Upper lobe of right lung (tissue), 1 donor: ENCODE data around the gene NUAK2. TPM values are rescaled to one million over a fixed set of nuclear protein-coding genes. Genes with fewer than 3 reads are reported as not detected.
A peak's percentile ranks its signal among the peaks of the same experiment; 100 is the strongest.
"Not testable (repeated sequence)": the region's sequence is repeated elsewhere in the genome, so short reads cannot be mapped to it uniquely, and the experiment has no call there.

Source experiments
- ATAC-seq: fragments of 200-7000 bp; cut with Tn5 transposase; one replicate; pipeline ENCODE4 v1.9.1; 2020; ENCODE audit warnings: mild to moderate bottlenecking, moderate library complexity
- DNase-seq: peaks from one replicate; pipeline ENCODE4 v3.0.0-alpha.2; 2020
- H3K27ac ChIP-seq: fragments of 200-600 bp; one replicate; pipeline ENCODE4 v1.8.0; 2022
- H3K27me3 ChIP-seq: fragments of 200-600 bp; one replicate; pipeline ENCODE4 v1.8.0; 2022; ENCODE audit warnings: mild to moderate bottlenecking
- H3K36me3 ChIP-seq: fragments of 200-600 bp; one replicate; pipeline ENCODE4 v1.8.0; 2022
- H3K4me1 ChIP-seq: fragments of 200-600 bp; one replicate; pipeline ENCODE4 v1.8.0; 2022
- H3K4me3 ChIP-seq: fragments of 200-600 bp; one replicate; pipeline ENCODE4 v1.8.0; 2022; ENCODE audit warnings: mild to moderate bottlenecking
- H3K9me3 ChIP-seq: fragments of 200-600 bp; one replicate; pipeline ENCODE4 v1.8.0; 2022
- intact Hi-C: fragments of 100-400 bp; cut with DNase I; formaldehyde crosslinking; loops from one replicate; pipeline ENCODE4 v1.11.0; 2022
- total RNA-seq: library from RNA; stranded (reverse); fragmentation: NEBNext Ultra II Directional; extraction: Animal tissue kit (Norgen Biotek cat#: 25700); gene quantifications from one replicate; pipeline ENCODE4 v1.2.1, GENCODE V29; 2021
- TF ChIP-seq, protein P1 (sequence below): fragments of 200-600 bp; IDR thresholded peaks from one replicate; pipeline ENCODE4 v1.8.0; 2022; ENCODE audit warnings: antibody characterized with exemption
- donor health status: DM: no; HTN: yes; CAD: no; lungs with severe emphysema.

Gene NUAK2
- total RNA-seq, 1 donor from 2014 or later = 8.8 TPM

DNA sequence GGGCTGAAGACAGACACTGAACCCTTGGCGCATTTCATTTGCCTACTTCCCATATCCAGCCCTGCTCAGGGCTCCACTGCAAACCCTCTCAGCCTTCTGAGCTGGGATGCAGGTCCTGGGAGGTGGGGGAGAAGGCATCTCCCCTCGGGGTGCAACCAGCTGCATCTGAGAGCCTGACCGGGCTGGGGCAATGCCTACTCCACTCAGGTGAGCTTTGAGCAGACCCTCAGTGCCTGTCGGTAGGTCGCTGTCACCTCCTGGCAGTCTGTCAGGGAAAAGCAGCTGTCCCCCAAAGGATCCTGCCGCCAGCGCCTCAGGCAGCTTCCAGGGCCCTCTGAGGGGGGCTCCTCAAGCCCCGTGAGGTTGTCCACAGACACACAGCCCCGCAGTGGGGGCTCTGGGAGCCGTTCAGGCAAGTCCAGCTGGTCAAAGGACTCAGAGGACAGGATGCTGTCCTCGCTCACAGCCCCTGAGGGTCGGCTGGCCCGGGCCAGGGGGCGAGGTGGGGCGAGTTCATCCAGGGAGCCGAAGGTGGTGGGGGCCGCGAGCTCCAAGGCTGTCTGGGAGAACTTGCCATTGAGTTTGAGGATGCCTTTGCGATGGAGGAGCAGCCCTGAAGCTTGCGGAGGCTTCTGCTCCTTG is 18.2 kb downstream of the NUAK2 start:
- TF ChIP-seq, protein P1, sequence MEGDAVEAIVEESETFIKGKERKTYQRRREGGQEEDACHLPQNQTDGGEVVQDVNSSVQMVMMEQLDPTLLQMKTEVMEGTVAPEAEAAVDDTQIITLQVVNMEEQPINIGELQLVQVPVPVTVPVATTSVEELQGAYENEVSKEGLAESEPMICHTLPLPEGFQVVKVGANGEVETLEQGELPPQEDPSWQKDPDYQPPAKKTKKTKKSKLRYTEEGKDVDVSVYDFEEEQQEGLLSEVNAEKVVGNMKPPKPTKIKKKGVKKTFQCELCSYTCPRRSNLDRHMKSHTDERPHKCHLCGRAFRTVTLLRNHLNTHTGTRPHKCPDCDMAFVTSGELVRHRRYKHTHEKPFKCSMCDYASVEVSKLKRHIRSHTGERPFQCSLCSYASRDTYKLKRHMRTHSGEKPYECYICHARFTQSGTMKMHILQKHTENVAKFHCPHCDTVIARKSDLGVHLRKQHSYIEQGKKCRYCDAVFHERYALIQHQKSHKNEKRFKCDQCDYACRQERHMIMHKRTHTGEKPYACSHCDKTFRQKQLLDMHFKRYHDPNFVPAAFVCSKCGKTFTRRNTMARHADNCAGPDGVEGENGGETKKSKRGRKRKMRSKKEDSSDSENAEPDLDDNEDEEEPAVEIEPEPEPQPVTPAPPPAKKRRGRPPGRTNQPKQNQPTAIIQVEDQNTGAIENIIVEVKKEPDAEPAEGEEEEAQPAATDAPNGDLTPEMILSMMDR = no peak
- ATAC-seq (no peak), DNase-seq (no peak)
- peaks cover 21% of the 10 kb centered on the region for H3K4me1 ChIP-seq
- H3K36me3 ChIP-seq = peaks cover 58% of the 10 kb centered on the region
- no peak overlapping the region for H3K27ac ChIP-seq
- intact Hi-C loops = no loop called here
- no peaks in the 10 kb centered on the region for H3K27me3 ChIP-seq
- H3K4me3 ChIP-seq = no peak overlapping the region
- H3K9me3 ChIP-seq = no peaks in the 10 kb centered on the region

DNA sequence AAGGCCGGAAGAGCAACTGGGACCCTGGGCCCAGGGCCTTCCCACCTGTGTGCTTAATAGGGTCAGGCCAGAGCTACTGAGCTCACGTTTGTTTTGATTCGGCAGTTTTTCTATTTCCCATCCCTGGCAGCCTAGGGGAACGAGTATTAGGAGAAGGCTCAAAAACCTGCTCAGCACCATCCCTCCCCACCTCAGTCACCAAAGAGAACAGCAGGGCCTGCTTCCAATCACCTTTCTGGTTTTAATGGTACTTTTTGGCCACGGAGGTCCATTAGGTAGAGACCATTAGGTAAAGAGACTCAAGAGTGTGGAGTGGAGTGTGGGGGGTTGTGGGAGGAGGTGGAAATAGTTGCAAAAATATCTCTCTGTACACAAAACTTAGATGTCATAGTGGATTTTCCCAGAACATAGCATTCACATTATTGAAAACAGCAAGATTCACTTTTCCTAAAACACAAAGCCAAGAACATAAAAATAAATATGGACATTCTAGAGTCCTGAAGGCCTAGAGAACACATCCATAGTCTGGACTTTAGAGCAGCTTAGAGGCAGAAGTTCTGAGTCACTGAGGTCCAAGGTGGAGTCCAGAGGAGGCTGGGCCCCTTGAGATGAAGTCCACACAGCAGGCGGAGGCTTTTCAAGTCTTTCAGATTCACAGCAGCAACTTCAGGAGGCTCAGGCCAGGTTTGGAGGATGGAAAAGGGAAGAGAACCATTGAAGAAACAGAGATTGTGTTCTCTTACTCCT is 19.5 kb downstream of the NUAK2 start:
- Histone ChIP-seq H3K4me1 (peaks cover 21% of the 10 kb centered on the region), H3K9me3 (no peaks in the 10 kb centered on the region), H3K27me3 (no peaks in the 10 kb centered on the region), H3K4me3 (no peak overlapping the region), H3K27ac (peak overlapping the region; percentile 81), H3K36me3 (peaks cover 45% of the 10 kb centered on the region)
- ATAC-seq = no peak
- no peak for DNase-seq
- TF ChIP-seq, protein P1 = no peak
- intact Hi-C loops = no loop called here

DNA sequence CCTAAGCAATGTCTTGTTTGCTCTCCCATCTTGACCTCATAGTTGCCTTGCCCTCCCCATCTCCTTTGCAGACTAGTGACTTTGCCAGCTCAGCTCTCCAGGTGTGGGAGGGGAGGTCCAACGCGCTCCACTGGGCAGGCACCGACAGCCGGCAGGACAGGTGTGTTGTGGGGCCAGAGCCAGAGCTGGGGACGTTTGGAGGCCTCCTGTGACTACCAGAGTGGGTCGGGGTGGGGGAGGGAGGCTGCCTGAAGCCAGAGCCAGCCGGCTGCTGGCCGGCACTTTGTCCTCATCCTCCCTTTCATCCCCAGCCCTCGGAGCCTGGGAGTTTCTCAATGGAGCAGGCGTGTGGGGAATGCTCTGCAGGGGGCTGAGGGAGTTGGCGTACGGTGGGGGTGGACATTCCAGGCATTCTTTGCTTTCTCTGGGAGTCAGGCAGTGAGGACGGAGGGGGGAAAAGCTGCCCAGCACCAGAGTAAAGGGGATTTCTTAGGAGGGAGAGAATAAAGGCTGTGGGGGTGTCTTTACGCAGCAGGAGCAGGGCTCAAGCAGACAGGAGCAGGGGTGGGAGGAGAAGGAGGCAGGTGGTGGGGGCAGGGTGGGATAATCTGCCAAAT is 20.2 kb downstream of the NUAK2 start:
- H3K27ac ChIP-seq = peak overlapping the region; percentile 81
- TF ChIP-seq, protein P1 = no peak
- H3K4me3 ChIP-seq = no peak overlapping the region
- DNase-seq (peak; percentile 95), ATAC-seq (peak; percentile 94)
- H3K9me3 ChIP-seq = no peaks in the 10 kb centered on the region
- H3K36me3 ChIP-seq = peaks cover 38% of the 10 kb centered on the region
- no peaks in the 10 kb centered on the region for H3K27me3 ChIP-seq
- H3K4me1 ChIP-seq = peaks cover 21% of the 10 kb centered on the region
- intact Hi-C loops = no loop called here

DNA sequence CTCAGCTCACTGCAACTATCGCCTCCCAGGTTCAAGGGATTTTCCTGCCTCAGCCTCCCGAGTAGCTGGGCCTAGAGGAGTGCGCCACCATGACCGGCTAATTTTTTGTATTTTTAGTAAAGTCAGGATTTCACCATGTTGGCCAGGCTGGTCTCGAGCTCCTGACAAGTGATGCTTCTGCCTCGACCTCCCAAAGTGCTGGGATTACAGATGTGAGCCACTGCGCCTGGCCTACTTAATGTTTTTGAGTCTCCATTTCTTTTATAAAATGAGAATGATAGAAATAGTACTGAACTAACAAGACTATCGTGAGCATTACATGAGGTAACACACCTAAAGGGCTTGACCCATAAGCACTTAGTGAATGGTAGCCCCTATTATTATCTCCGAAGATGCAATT is 21.4 kb downstream of the NUAK2 start:
- H3K36me3 ChIP-seq = peaks cover 26% of the 10 kb centered on the region
- peaks cover 21% of the 10 kb centered on the region for H3K4me1 ChIP-seq
- H3K9me3 ChIP-seq = no peaks in the 10 kb centered on the region
- H3K27me3 ChIP-seq = no peaks in the 10 kb centered on the region
- H3K4me3 ChIP-seq = no peak overlapping the region
- H3K27ac ChIP-seq = no peak overlapping the region
- DNase-seq = no peak
- TF ChIP-seq, protein P1 = no peak
- intact Hi-C loops = no loop called here
- no peak for ATAC-seq

GRCh38 chr1:205298191-205298994 is 23.2 kb downstream of the NUAK2 start:
- no peak for ATAC-seq
- intact Hi-C loops = no loop called here

GRCh38 chr1:205297546-205298177 is 23.9 kb downstream of the NUAK2 start:
- H3K9me3 ChIP-seq, H3K36me3 ChIP-seq, intact Hi-C loops, H3K27me3 ChIP-seq, H3K27ac ChIP-seq, ATAC-seq, DNase-seq, H3K4me3 ChIP-seq: not testable (repeated sequence)
- peaks cover 27% of the 10 kb centered on the region for H3K4me1 ChIP-seq

More at GRCh38 chr1:205298191-205298994, 23.2 kb downstream of the NUAK2 start:
- Histone ChIP-seq H3K36me3 (peaks cover 9% of the 10 kb centered on the region), H3K27me3 (no peaks in the 10 kb centered on the region), H3K27ac (no peak overlapping the region), H3K4me3 (no peak overlapping the region), H3K9me3 (no peaks in the 10 kb centered on the region), H3K4me1 (peaks cover 27% of the 10 kb centered on the region)
- DNase-seq = no peak
- TF ChIP-seq, protein P1 = no peak
